Activated T-cell treated with anti-CD3 and anti-CD28 coated beads for 4 hours (primary cell): ENCODE data around the gene EPN3.

ENCODE experiments used
- DNase-seq: peaks from one replicate; pipeline ENCODE4 v3.0.0-alpha.2; 2020

The EPN3 gene

DNA sequence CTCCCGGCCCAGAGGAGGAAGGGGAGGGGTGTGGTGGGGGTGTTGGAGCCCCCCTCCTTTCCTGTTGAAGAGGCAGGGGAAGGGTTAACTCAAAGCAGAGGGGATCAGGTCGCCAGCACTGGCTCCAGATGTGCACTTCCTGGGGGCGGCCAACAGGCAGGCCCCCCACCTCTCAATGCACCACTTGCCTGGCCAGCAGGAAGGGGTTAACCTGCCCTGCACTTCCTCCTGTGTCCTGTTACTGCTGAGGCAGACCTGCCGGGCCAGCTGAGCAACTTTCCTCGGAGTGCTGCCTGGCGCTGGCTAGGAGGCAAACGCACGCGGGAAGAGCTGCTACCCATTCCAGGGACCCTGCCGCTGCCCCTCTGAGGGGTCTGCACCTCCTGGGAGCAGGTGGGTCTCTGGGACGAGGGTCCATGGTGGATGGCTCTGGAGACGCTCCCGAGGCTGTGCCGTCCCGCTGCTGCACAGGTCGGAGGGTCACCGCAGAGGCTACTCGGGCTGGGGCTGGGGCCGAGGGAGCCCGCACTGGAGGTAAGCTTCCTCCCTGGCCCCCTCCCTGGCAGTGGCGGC is at the start of gene EPN3:
Gene EPN3, plus strand, starts transcription at position 284 of the 573 bp plus-strand sequence. CDS start 3,822 bp downstream, outside the sequence.
- no peak for DNase-seq

- DNase-seq = no peak
Observed at GRCh38 chr17:50483266-50483665, 49.3 kb upstream of the EPN3 start.

DNA sequence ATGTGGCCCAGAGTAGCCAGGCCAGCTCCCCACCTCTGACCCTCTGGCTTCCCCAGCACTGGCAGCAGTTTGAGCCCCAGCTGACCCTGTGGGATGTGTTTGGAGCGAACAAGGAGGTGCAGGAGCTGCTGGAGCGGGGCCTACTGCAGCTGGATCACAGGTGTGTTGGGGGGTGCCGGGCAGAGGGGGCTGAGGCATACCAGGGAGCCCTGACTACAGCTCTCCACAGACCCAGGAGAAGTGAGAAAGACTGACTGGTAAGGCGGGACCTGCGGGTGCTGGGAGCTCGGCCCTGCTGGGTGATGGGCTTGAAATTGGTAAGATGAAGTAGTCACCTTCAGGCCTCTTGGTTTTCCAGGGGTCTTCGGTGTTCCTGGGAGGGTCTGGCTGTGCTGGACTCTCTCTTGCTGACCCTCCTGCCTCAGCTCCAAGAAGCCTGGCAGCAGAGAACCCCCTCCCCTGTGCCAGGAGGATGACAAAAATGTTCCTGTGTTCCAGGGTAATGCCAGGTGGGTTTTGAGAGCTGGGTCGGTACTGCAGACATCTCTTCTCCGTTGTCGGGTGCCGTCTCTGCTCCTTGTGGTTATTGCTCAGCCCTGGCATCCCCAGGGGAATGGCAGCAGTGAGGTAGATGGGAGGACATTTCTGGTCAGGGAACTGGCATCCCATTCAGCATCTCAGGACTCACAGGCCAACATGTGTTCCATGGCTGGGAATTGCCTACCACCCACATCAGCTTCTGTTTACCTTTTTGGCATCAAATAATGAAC is 48.0 kb upstream of the EPN3 start:
- DNase-seq = no peak

GRCh38 chr17:50487213-50488096 is 45.1 kb upstream of the EPN3 start:
- DNase-seq = no peak

DNA sequence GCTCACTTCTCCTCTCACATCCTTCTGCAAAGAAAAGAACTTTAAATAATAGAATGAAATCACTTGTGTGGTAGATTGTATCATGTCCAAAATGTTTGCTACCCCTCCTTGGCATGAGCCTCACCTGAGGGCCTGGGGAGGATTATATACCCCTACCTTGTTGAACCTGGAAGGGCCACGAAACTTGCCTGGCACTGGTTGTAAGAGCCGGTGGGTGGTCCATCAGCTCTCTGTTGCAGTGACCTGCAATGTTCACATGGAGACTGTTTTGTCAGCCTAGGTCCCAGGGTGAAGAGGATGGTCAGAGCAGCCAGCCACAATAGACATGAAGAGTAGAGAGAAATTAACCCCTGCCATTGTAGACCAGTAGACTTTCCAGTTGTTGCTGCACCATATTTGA is 43.7 kb upstream of the EPN3 start:
- DNase-seq = no peak

- no peak for DNase-seq
Observed at GRCh38 chr17:50491505-50491904, 41.0 kb upstream of the EPN3 start.

- DNase-seq = no peak
Observed at GRCh38 chr17:50492214-50492613, 40.3 kb upstream of the EPN3 start.

GRCh38 chr17:50493744-50494143 is 38.8 kb upstream of the EPN3 start:
- no peak for DNase-seq

- no peak for DNase-seq
Observed at GRCh38 chr17:50495217-50495823, 37.2 kb upstream of the EPN3 start.

DNA sequence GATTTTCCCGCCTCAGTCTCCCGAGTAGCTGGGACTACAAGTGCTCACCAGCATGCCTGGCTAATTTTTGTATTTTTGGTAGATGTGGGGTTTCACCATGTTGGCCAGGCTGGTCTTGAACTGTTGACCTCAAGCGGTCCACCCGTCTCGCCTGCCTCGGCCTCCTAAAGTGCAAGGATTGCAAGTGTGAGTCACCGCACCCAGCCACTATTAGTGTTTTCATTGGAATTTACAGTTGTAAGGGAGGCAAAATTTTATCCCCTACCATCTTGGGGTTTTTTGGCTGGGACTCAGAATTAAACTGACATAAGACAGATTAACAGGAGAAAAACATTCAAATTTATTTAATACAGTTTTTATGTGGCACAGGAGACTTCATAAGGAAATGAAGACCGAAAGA is 36.6 kb upstream of the EPN3 start:
- no peak for DNase-seq

GRCh38 chr17:50498021-50498874 is 34.3 kb upstream of the EPN3 start:
- DNase-seq = no peak

DNA sequence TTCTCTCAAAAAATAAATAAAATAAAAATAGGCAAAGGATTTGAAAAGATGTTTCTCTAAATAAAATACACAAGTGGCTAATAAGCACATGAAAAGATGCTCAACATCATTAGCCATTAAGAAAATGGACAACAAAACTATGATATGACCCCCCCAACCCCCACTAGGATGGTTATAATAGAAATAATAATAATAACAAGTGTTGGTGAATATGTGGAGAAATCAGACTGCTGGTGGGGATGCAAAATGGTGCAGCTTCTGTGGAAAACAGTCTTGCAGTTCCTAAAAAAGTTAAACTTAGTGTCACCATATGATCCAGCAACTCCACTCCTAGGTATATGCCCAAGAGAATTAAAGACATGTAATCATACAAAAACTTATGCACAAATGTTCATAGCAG is 33.3 kb upstream of the EPN3 start:
- DNase-seq = no peak

DNA sequence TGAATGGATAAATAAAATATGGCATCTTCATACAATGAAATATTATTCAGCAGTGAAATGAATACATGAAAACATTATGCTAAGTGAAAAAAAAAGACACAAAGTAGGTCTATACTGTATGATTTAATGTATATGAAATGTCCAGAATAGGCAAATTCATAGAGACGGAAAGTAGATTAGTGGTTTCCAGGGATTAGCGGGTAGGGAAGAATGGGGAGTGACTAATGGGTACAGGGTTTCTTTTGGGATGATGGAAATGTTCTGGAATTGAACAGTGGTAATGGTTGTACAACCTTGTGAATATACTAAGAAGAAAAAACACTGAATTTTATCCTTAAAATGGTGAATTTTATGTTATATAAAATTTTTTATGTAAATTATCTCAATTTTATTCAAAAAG is 32.8 kb upstream of the EPN3 start:
- no peak for DNase-seq

- no peak for DNase-seq
Observed at GRCh38 chr17:50501054-50501453, 31.5 kb upstream of the EPN3 start.

- DNase-seq = no peak
Observed at GRCh38 chr17:50502301-50502990, 30.1 kb upstream of the EPN3 start.

GRCh38 chr17:50505591-50506130 is 26.9 kb upstream of the EPN3 start:
- no peak for DNase-seq

GRCh38 chr17:50506298-50506697 is 26.2 kb upstream of the EPN3 start:
- no peak for DNase-seq

GRCh38 chr17:50507871-50508572 is 24.5 kb upstream of the EPN3 start, which contains the start of gene MYCBPAP:
MYCBPAP (plus strand) TSS chr17:50508439; CDS start chr17:50508675, 236 bp downstream.
- peak; percentile 55 for DNase-seq

DNA sequence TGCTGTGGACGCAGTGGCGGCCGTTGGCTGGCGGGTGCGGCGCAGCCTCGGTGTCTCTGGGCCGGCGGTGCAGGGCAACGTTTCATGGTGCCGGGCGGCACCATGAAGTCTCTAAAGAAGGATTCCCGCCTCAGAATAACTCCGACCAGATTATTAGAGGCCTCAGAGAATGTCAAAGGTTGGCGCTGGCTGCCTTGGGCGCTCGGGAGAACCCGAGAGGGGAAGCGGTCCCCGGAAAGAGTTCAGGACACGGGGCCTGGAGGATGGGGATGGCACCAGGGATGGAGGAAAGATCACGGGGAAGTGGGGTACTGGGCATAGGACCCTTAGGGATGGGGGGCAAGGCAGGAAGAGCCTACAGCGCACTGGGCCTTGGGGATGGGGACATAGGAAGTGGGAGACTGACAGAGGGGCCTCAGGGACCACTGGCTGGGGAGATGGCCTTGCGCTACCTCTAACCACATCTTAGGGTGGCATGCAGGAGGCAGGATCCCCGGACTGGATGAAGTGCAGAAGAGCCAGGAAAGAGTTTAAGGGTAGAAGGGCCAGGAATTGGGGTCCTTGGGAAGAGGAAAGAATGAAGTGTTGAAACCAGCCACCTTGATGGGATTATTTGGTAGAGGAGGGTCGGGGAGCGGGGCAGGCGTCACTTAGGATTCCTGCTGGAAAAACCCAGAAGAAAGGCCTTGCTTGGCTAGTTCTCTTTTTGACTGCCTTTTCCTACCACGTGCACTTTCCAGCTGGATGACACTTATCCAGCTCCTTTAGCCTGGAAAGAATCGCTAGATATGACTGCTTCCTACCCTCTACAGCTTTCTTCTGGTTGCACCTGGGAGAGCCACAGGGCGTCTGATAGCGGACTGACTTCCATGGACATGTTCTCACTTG is 23.7 kb upstream of the EPN3 start:
- DNase-seq = no peak

- DNase-seq = no peak
Observed at GRCh38 chr17:50511058-50511457, 21.5 kb upstream of the EPN3 start.
